SK-N-MC (cell line): Measurements from ENCODE around the gene SGTA.
A peak's percentile ranks its signal among the peaks of the same experiment; 100 is the strongest.

ENCODE experiments used
- EZH2 ChIP-seq: fragments of 200-600 bp; sonication (generic); IDR thresholded peaks from one replicate; pipeline ENCODE4 v1.6.1; 2017; ENCODE audit warnings: antibody characterized with exemption
- FOXP2 ChIP-seq: optimal IDR thresholded peaks from 2 replicates; pipeline ENCODE3; 2011; ENCODE audit warnings: mild to moderate bottlenecking, moderate library complexity; ENCODE audit not compliant: insufficient read depth; ENCODE audit errors: extremely low read length, control extremely low read depth
- POLR2AphosphoS5 ChIP-seq: IDR thresholded peaks from 2 replicates; pipeline ENCODE4 v1.6.1; 2012; ENCODE audit warnings: mild to moderate bottlenecking, low read depth, low read length, borderline replicate concordance

DNA sequence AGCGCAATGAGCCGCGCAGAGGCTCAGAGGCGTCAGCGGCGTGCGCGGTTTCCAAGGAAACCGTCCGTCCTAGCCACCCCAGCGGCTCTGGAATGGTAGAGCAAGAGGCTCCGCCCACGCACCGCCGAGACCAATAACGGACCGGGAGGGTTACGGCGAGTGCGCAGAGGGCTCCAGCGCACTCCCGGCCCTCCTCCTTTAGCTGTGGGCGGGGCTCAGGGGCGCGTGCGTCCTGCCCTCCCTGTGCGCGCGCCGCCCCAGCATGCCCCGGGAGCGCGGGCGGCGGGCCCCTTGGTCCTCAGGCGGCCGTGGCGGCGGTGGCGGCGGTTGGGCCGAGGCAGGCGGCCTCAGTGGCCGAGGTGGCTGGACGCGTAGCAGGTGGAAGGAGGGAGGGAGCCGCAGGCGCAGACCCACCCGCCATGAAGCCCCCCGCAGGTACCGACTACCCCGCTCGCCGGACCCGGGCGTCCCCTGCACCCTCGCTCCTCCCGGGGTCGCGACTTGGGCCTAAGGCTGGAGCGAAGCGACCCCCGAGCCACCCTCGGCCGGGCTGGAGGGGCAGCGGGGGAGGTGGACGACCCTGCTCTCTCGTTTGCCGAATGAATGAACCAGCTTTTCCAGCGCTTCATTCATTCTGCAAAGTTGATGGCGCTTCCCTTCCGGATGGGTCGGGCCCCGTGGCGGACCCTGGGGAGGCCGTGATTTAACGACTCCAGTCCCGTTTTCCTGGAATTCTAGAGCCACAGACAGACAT lies 2.3 kb upstream of the SGTA start, which contains the start of gene THOP1:
- no peak for TF ChIP-seq EZH2
- peak; percentile 55 for TF ChIP-seq POLR2AphosphoS5
- TF ChIP-seq FOXP2, result peak; percentile 49
